WTC11 (cell line): ENCODE data around the gene MRPL37. TPM values are rescaled to one million over a fixed set of nuclear protein-coding genes. Genes with fewer than 3 reads are reported as not detected.

Experiments used
- ATAC-seq: fragments of 200-7000 bp; cut with Tn5 transposase; 2 replicates; pipeline ENCODE4 v1.10.0; 2021; ENCODE audit warnings: mild to moderate bottlenecking, moderate library complexity
- CTCF ChIA-PET: fragments of 300-600 bp; sonication (Branson Sonifier 250); formaldehyde crosslinking; loops from one replicate; lab custom pipeline; 2021; ENCODE audit warnings: antibody characterized with exemption; lab: Charles Lee
- POLR2A ChIA-PET: fragments of 350-600 bp; sonication (Branson Sonifier 250); formaldehyde crosslinking; loops from one replicate; lab custom pipeline; 2021; ENCODE audit warnings: antibody characterized with exemption; lab: Charles Lee
- DNase-seq: peaks from one replicate; pipeline ENCODE4 v3.0.0; 2021; ENCODE audit warnings: low spot score
- H3K27ac Mint-ChIP-seq: 2 replicates; pipeline ENCODE4 v1.8.0; 2021; ENCODE audit warnings: mixed read lengths
- H3K27me3 Mint-ChIP-seq: 2 replicates; pipeline ENCODE4 v1.8.0; 2021; ENCODE audit warnings: low read depth, mild to moderate bottlenecking, moderate library complexity, mixed read lengths
- H3K36me3 Mint-ChIP-seq: 2 replicates; pipeline ENCODE4 v1.8.0; 2021; ENCODE audit warnings: mixed read lengths
- H3K4me1 Mint-ChIP-seq: 2 replicates; pipeline ENCODE4 v1.8.0; 2022; ENCODE audit warnings: mixed read lengths
- H3K4me3 Mint-ChIP-seq: 2 replicates; pipeline ENCODE4 v1.8.0; 2021; ENCODE audit warnings: mild to moderate bottlenecking, moderate library complexity, mixed read lengths
- H3K9me3 Mint-ChIP-seq: 2 replicates; pipeline ENCODE4 v1.8.0; 2021; ENCODE audit warnings: mixed read lengths
- E2F4 ChIP-seq: sonication (generic); formaldehyde crosslinking; IDR thresholded peaks from 2 replicates; pipeline ENCODE4 v1.8.1; 2022; ENCODE audit warnings: low read depth, mild to moderate bottlenecking, moderate library complexity, missing genetic modification reagents, borderline replicate concordance
- ETV6 ChIP-seq: sonication (generic); formaldehyde crosslinking; IDR thresholded peaks from 2 replicates; pipeline ENCODE4 v1.8.1; 2022; ENCODE audit warnings: mild to moderate bottlenecking, missing genetic modification reagents
- FOXJ3 ChIP-seq: sonication (generic); formaldehyde crosslinking; IDR thresholded peaks from 2 replicates; pipeline ENCODE4 v1.9.0; 2021; ENCODE audit warnings: missing genetic modification reagents, mild to moderate bottlenecking, borderline replicate concordance
- FOXK1 ChIP-seq: sonication (generic); formaldehyde crosslinking; IDR thresholded peaks from 2 replicates; pipeline ENCODE4 v1.8.0; 2022; ENCODE audit warnings: mild to moderate bottlenecking, moderate library complexity, missing genetic modification reagents
- GABPB1 ChIP-seq: sonication (generic); formaldehyde crosslinking; IDR thresholded peaks from 2 replicates; pipeline ENCODE4 v1.8.1; 2023; ENCODE audit warnings: mild to moderate bottlenecking, missing genetic modification reagents
- HMGXB4 ChIP-seq: sonication (generic); formaldehyde crosslinking; IDR thresholded peaks from 2 replicates; pipeline ENCODE4 v1.8.1; 2023; ENCODE audit warnings: mild to moderate bottlenecking, moderate library complexity, missing genetic modification reagents
- IRF2 ChIP-seq: sonication (generic); formaldehyde crosslinking; IDR thresholded peaks from 2 replicates; pipeline ENCODE4 v1.8.0; 2022; ENCODE audit warnings: low read depth, missing genetic modification reagents, borderline replicate concordance
- JUN ChIP-seq: sonication (generic); formaldehyde crosslinking; IDR thresholded peaks from 2 replicates; pipeline ENCODE4 v1.8.0; 2023; ENCODE audit warnings: mild to moderate bottlenecking, missing genetic modification reagents
- MLX ChIP-seq: sonication (generic); formaldehyde crosslinking; IDR thresholded peaks from 2 replicates; pipeline ENCODE4 v1.8.1; 2023; ENCODE audit warnings: mild to moderate bottlenecking, missing genetic modification reagents, moderate library complexity
- MXD4 ChIP-seq: fragments of 250-450 bp; sonication (Bioruptor Pico); IDR thresholded peaks from 2 replicates; pipeline ENCODE4 v1.8.0; 2021; ENCODE audit warnings: mild to moderate bottlenecking, moderate library complexity, borderline replicate concordance
- MYBL2 ChIP-seq: sonication (generic); formaldehyde crosslinking; IDR thresholded peaks from 2 replicates; pipeline ENCODE4 v1.8.1; 2023; ENCODE audit warnings: mild to moderate bottlenecking, moderate library complexity, missing genetic modification reagents
- NR1H2 ChIP-seq: sonication (generic); formaldehyde crosslinking; IDR thresholded peaks from 2 replicates; pipeline ENCODE4 v1.9.0; 2021; ENCODE audit warnings: mild to moderate bottlenecking, moderate library complexity, missing genetic modification reagents
- NR2C2 ChIP-seq: sonication (generic); formaldehyde crosslinking; IDR thresholded peaks from 2 replicates; pipeline ENCODE4 v1.8.0; 2022; ENCODE audit warnings: mild to moderate bottlenecking, missing genetic modification reagents
- NR3C1 ChIP-seq: sonication (generic); formaldehyde crosslinking; conservative IDR thresholded peaks from 2 replicates; pipeline ENCODE4 v1.8.1; 2023; ENCODE audit warnings: low read depth, mild to moderate bottlenecking, missing genetic modification reagents
- RORB ChIP-seq: fragments of 250-450 bp; sonication (Bioruptor Pico); IDR thresholded peaks from 2 replicates; pipeline ENCODE4 v1.9.0; 2021; ENCODE audit warnings: mild to moderate bottlenecking
- TEAD4 ChIP-seq: sonication (generic); formaldehyde crosslinking; IDR thresholded peaks from 2 replicates; pipeline ENCODE4 v1.8.0; 2022; ENCODE audit warnings: mild to moderate bottlenecking, missing genetic modification reagents
- USF1 ChIP-seq: sonication (generic); formaldehyde crosslinking; IDR thresholded peaks from 2 replicates; pipeline ENCODE4 v1.8.0; 2022; ENCODE audit warnings: mild to moderate bottlenecking, missing genetic modification reagents
- USF2 ChIP-seq: sonication (generic); formaldehyde crosslinking; IDR thresholded peaks from 2 replicates; pipeline ENCODE4 v1.8.1; 2023; ENCODE audit warnings: mild to moderate bottlenecking, missing genetic modification reagents, moderate library complexity
- ZNF281 ChIP-seq: sonication (generic); formaldehyde crosslinking; IDR thresholded peaks from 2 replicates; pipeline ENCODE4 v1.8.0; 2023; ENCODE audit warnings: mild to moderate bottlenecking, missing genetic modification reagents
- ZNF317 ChIP-seq: sonication (generic); formaldehyde crosslinking; IDR thresholded peaks from 2 replicates; pipeline ENCODE4 v1.8.1; 2023; ENCODE audit warnings: low read depth, mild to moderate bottlenecking, moderate library complexity, missing genetic modification reagents, borderline replicate concordance
- total RNA-seq: library from RNA; stranded (reverse); gene quantifications from 3 replicates; pipeline ENCODE4 v1.2.3, GENCODE V29; 2021

Gene MRPL37
- total RNA-seq, 1 experiment from 2014 or later = 143 TPM

- no peak overlapping the region for H3K4me3 Mint-ChIP-seq
- H3K27ac Mint-ChIP-seq = no peak overlapping the region
- ChIA-PET POLR2A (interaction anchor here (0.5 kb wide), 1 partner anchor 390 kb away, joined by 4 read pairs; no protein-coding TSS in a partner anchor), CTCF (no interaction called here)
- H3K9me3 Mint-ChIP-seq = no peaks in the 10 kb centered on the region
- ATAC-seq (no peak), DNase-seq (no peak)
- H3K36me3 Mint-ChIP-seq = peaks cover 2% of the 10 kb centered on the region; the same call in 1 of the 2 replicates
- peaks cover 15% of the 10 kb centered on the region; the same call in 1 of the 2 replicates for H3K4me1 Mint-ChIP-seq
- H3K27me3 Mint-ChIP-seq = no peaks in the 10 kb centered on the region
- TF ChIP-seq ZNF317 (CRISPR knock-in tag) = no peak
- TF ChIP-seq NR3C1 (CRISPR knock-in tag) = no peak
- TF ChIP-seq USF2 = no peak
- TF ChIP-seq MXD4 (CRISPR knock-in tag) = no peak
- no peak for TF ChIP-seq JUN (CRISPR knock-in tag)
- no peak for TF ChIP-seq MLX (CRISPR knock-in tag)
- TF ChIP-seq USF1 (CRISPR knock-in tag) = no peak
- no peak for TF ChIP-seq HMGXB4 (CRISPR knock-in tag)
- TF ChIP-seq NR1H2 = no peak
- TF ChIP-seq E2F4 (CRISPR knock-in tag) = no peak
- TF ChIP-seq TEAD4 (CRISPR knock-in tag) = no peak
- no peak for TF ChIP-seq NR2C2 (CRISPR knock-in tag)
- TF ChIP-seq GABPB1 (CRISPR knock-in tag) = no peak
- TF ChIP-seq FOXJ3 (CRISPR knock-in tag) = no peak
- TF ChIP-seq MYBL2 (CRISPR knock-in tag) = no peak
- TF ChIP-seq, all 79 proteins: peak for 0
These were observed 66.2 kb downstream of the MRPL37 start for GRCh38 chr1:54266195-54266594.

- no peaks in the 10 kb centered on the region for H3K9me3 Mint-ChIP-seq
- no peaks in the 10 kb centered on the region for H3K27me3 Mint-ChIP-seq
- ChIA-PET POLR2A (no interaction called here), CTCF (no interaction called here)
- H3K4me3 Mint-ChIP-seq = no peak overlapping the region
- no peak for ATAC-seq
- H3K27ac Mint-ChIP-seq = peak overlapping the region; percentile 71; the same call in 1 of the 2 replicates
- DNase-seq = no peak
- peaks cover 15% of the 10 kb centered on the region; the same call in 1 of the 2 replicates for H3K4me1 Mint-ChIP-seq
- TF ChIP-seq RORB (CRISPR knock-in tag) (no peak), ZNF281 (CRISPR knock-in tag) (no peak), FOXK1 (CRISPR knock-in tag) (no peak), ETV6 (CRISPR knock-in tag) (no peak), IRF2 (CRISPR knock-in tag) (no peak), GABPB1 (CRISPR knock-in tag) (no peak)
- peaks cover 2% of the 10 kb centered on the region; the same call in 1 of the 2 replicates for H3K36me3 Mint-ChIP-seq
These were observed 66.9 kb downstream of the MRPL37 start for GRCh38 chr1:54266908-54267307.
